SK-N-SH (cell line): ENCODE results near the gene HNRNPAB. TPM values are rescaled to one million over a fixed set of nuclear protein-coding genes. Genes with fewer than 3 reads are reported as not detected.

Experiments used
- CTCF ChIA-PET: fragments of 300-600, 350-600 bp; formaldehyde crosslinking; extraction: SDS; loops from one replicate; lab custom pipeline; 2021; lab: Yijun Ruan, JAX
- POLR2A ChIA-PET: fragments of 350-600 bp; sonication (Branson Sonifier 250); formaldehyde crosslinking; extraction: SDS; loops from one replicate; lab custom pipeline; 2020; ENCODE audit warnings: antibody characterized with exemption, inconsistent platforms; lab: Yijun Ruan, JAX
- DNase-seq: peaks from one replicate; pipeline ENCODE4 v3.0.0; 2012
- H2AFZ ChIP-seq: fragments of 200-600 bp; sonication (generic); 2 replicates; pipeline ENCODE4 v1.8.1; 2016; ENCODE audit warnings: antibody characterized with exemption, mild to moderate bottlenecking, low read depth
- H3F3A ChIP-seq: fragments of 200-600 bp; sonication (generic); replicated peaks from 2 replicates; pipeline ENCODE3; 2016; ENCODE audit warnings: antibody characterized with exemption, mild to moderate bottlenecking; ENCODE audit not compliant: insufficient read depth
- H3K27ac ChIP-seq, 2 experiments: fragments of 200-500 bp in 1 of 2; fragments of 200-600 bp in 1 of 2; sonication (Bioruptor generic) in 1 of 2; sonication (generic), shearing (Covaris generic) in 1 of 2; 2 replicates each; pipeline versions ENCODE4 v1.5.1 to v1.6.1; 2014 to 2016; ENCODE audit warnings: low read depth in 2 of 2, inconsistent platforms in 1 of 2, low read length in 1 of 2, mild to moderate bottlenecking in 1 of 2, mixed read lengths in 1 of 2
- H3K27me3 ChIP-seq: fragments of 200-600 bp; sonication (generic), shearing (Covaris generic); 2 replicates; pipeline ENCODE4 v1.6.1; 2016; ENCODE audit warnings: mixed run types; ENCODE audit not compliant: insufficient read depth
- H3K36me3 ChIP-seq, 2 experiments: fragments of 200-500 bp in 1 of 2; fragments of 200-600 bp in 1 of 2; sonication (Bioruptor generic) in 1 of 2; sonication (generic) in 1 of 2; replicated peaks in 1 of 2; 2 replicates each; pipeline versions ENCODE3 to v1.5.1; 2014 to 2016; ENCODE audit warnings: low read length in 1 of 2, mild to moderate bottlenecking in 1 of 2; ENCODE audit not compliant: insufficient read depth in 2 of 2, control insufficient read depth in 1 of 2
- H3K4me1 ChIP-seq, 2 experiments: fragments of 200-500 bp in 1 of 2; fragments of 200-600 bp in 1 of 2; sonication (Bioruptor generic) in 1 of 2; sonication (generic), shearing (Covaris generic) in 1 of 2; 2 replicates each; pipeline versions ENCODE4 v1.5.1 to v1.6.1; 2014 to 2016; ENCODE audit warnings: low read depth in 1 of 2, low read length in 1 of 2, mixed run types in 1 of 2; ENCODE audit not compliant: insufficient read depth in 2 of 2, control insufficient read depth in 1 of 2
- H3K4me2 ChIP-seq: fragments of 200-600 bp; sonication (generic), shearing (Covaris generic); 2 replicates; pipeline ENCODE4 v1.6.1; 2017; ENCODE audit warnings: mixed run types
- H3K4me3 ChIP-seq, 2 experiments: fragments of 200-500 bp in 1 of 2; fragments of 200-600 bp in 1 of 2; sonication (Bioruptor generic) in 1 of 2; sonication (generic), shearing (Covaris generic) in 1 of 2; 2 replicates each; pipeline versions ENCODE4 v1.5.1 to v1.8.1; 2014 to 2016; ENCODE audit warnings: low read depth in 2 of 2, inconsistent platforms in 1 of 2, low read length in 1 of 2, mild to moderate bottlenecking in 1 of 2, mixed read lengths in 1 of 2, moderate library complexity in 1 of 2
- H3K79me2 ChIP-seq: fragments of 200-600 bp; sonication (generic); 2 replicates; pipeline ENCODE4 v1.8.1; 2017; ENCODE audit warnings: mild to moderate bottlenecking; ENCODE audit not compliant: insufficient read depth
- H3K9ac ChIP-seq: fragments of 200-600 bp; sonication (generic); 2 replicates; pipeline ENCODE4 v1.6.1; 2017; ENCODE audit warnings: mixed run types
- H3K9me2 ChIP-seq: fragments of 200-600 bp; sonication (generic); 2 replicates; pipeline ENCODE4 v1.6.1; 2017; ENCODE audit warnings: mixed run types
- H3K9me3 ChIP-seq: fragments of 200-600 bp; sonication (generic); 2 replicates; pipeline ENCODE4 v1.6.1; 2017; ENCODE audit warnings: mixed run types, mild to moderate bottlenecking, moderate library complexity
- H4K20me1 ChIP-seq: fragments of 200-600 bp; sonication (generic); 2 replicates; pipeline ENCODE4 v1.6.1; 2017; ENCODE audit warnings: mild to moderate bottlenecking, mixed run types; ENCODE audit not compliant: insufficient read depth
- CHD2 ChIP-seq: fragments of 150-350 bp; IDR thresholded peaks from 2 replicates; pipeline ENCODE4 v1.6.1; 2018; ENCODE audit warnings: low read length; ENCODE audit not compliant: partially characterized antibody
- ELF1 ChIP-seq: IDR thresholded peaks from 2 replicates; pipeline ENCODE4 v1.4.0; 2012
- FOXJ3 ChIP-seq: sonication (generic); formaldehyde crosslinking; IDR thresholded peaks from 2 replicates; pipeline ENCODE4 v1.5.1; 2020; ENCODE audit warnings: mild to moderate bottlenecking, missing genetic modification reagents
- GATA2 ChIP-seq: sonication (generic); formaldehyde crosslinking; IDR thresholded peaks from 2 replicates; pipeline ENCODE4 v1.5.0; 2020; ENCODE audit warnings: mild to moderate bottlenecking, missing genetic modification reagents
- MXI1 ChIP-seq: IDR thresholded peaks from 2 replicates; pipeline ENCODE4 v1.6.1; 2012; ENCODE audit warnings: mild to moderate bottlenecking, low read depth, low read length, improper control_type of control experiment
- NFIC ChIP-seq: IDR thresholded peaks from 2 replicates; pipeline ENCODE4 v1.4.0; 2012; ENCODE audit warnings: borderline replicate concordance
- POLR2AphosphoS5 ChIP-seq: IDR thresholded peaks from 2 replicates; pipeline ENCODE4 v1.6.1; 2012; ENCODE audit warnings: low read depth, low read length
- RAD21 ChIP-seq: IDR thresholded peaks from 2 replicates; pipeline ENCODE4 v1.6.1; 2012; ENCODE audit warnings: mild to moderate bottlenecking, low read length
- TAF1 ChIP-seq: IDR thresholded peaks from 2 replicates; pipeline ENCODE4 v1.6.1; 2012; ENCODE audit warnings: low read depth, mild to moderate bottlenecking, low read length, moderate library complexity, borderline replicate concordance
- TEAD4 ChIP-seq: IDR thresholded peaks from 2 replicates; pipeline ENCODE4 v1.4.0; 2012; ENCODE audit warnings: mild to moderate bottlenecking, borderline replicate concordance; ENCODE audit not compliant: insufficient read depth
- WGBS: methylation state at CpG from one replicate; pipeline ENCODE4 v1.1.6; 2017; ENCODE audit warnings: low lambda C conversion rate; 5-methylcytosine and 5-hydroxymethylcytosine counted together
- polyA plus RNA-seq, 3 experiments: library from polyadenylated mRNA; depleted of rRNA; stranded (reverse); fragments of >200 nt; gene quantifications; 2 replicates each; pipeline ENCODE4 v1.2.3, GENCODE V29; 2012
- TF ChIP-seq, protein P1 (sequence below): fragments of 200-600 bp; sonication (generic); IDR thresholded peaks from 2 replicates; pipeline ENCODE4 v1.6.1; 2017; ENCODE audit warnings: antibody characterized with exemption, mild to moderate bottlenecking, moderate library complexity
- TF ChIP-seq, protein P2 (sequence below): IDR thresholded peaks from 2 replicates; pipeline ENCODE4 v1.6.1; 2012; ENCODE audit warnings: mild to moderate bottlenecking, low read depth, low read length, moderate library complexity
- TF ChIP-seq, protein P3 (sequence below): IDR thresholded peaks from 2 replicates; pipeline ENCODE4 v1.4.0; 2012; ENCODE audit warnings: low read depth, borderline replicate concordance

HNRNPAB gene
- polyA plus RNA-seq, 1 of the 3 experiments (the other 2 are of a cell fraction): 164 TPM

DNA sequence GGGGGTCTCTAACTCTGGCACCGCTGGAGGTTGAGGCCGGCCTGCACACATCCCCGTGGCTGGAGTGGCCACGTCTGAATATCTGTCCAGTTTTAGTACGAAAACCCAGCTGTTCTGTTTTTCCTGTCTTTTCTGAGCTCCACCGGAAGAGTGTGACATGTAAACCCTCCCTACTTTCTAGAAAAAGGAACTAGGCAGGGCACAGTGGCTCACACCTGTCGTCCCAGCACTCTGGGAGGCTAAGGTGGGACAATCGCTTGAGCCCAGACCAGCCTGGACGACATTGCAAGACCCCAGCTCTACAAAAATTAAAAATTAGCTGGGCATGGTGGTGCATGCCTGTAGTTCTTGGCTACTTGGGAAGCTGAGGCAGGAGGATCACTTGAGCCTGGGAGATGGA is 36.4 kb downstream of the HNRNPAB start:
- Histone ChIP-seq H3K9me3 (no peaks in the 10 kb centered on the region), H2AFZ (no peak overlapping the region)
- TF ChIP-seq CHD2 (no peak), FOXJ3 (no peak), GATA2 (no peak), POLR2AphosphoS5 (no peak), NFIC (no peak), TAF1 (no peak), ELF1 (no peak), RAD21 (no peak), MXI1 (no peak), TEAD4 (no peak)
- TF ChIP-seq, protein P1, sequence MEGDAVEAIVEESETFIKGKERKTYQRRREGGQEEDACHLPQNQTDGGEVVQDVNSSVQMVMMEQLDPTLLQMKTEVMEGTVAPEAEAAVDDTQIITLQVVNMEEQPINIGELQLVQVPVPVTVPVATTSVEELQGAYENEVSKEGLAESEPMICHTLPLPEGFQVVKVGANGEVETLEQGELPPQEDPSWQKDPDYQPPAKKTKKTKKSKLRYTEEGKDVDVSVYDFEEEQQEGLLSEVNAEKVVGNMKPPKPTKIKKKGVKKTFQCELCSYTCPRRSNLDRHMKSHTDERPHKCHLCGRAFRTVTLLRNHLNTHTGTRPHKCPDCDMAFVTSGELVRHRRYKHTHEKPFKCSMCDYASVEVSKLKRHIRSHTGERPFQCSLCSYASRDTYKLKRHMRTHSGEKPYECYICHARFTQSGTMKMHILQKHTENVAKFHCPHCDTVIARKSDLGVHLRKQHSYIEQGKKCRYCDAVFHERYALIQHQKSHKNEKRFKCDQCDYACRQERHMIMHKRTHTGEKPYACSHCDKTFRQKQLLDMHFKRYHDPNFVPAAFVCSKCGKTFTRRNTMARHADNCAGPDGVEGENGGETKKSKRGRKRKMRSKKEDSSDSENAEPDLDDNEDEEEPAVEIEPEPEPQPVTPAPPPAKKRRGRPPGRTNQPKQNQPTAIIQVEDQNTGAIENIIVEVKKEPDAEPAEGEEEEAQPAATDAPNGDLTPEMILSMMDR: no peak
- TF ChIP-seq, protein P2, sequence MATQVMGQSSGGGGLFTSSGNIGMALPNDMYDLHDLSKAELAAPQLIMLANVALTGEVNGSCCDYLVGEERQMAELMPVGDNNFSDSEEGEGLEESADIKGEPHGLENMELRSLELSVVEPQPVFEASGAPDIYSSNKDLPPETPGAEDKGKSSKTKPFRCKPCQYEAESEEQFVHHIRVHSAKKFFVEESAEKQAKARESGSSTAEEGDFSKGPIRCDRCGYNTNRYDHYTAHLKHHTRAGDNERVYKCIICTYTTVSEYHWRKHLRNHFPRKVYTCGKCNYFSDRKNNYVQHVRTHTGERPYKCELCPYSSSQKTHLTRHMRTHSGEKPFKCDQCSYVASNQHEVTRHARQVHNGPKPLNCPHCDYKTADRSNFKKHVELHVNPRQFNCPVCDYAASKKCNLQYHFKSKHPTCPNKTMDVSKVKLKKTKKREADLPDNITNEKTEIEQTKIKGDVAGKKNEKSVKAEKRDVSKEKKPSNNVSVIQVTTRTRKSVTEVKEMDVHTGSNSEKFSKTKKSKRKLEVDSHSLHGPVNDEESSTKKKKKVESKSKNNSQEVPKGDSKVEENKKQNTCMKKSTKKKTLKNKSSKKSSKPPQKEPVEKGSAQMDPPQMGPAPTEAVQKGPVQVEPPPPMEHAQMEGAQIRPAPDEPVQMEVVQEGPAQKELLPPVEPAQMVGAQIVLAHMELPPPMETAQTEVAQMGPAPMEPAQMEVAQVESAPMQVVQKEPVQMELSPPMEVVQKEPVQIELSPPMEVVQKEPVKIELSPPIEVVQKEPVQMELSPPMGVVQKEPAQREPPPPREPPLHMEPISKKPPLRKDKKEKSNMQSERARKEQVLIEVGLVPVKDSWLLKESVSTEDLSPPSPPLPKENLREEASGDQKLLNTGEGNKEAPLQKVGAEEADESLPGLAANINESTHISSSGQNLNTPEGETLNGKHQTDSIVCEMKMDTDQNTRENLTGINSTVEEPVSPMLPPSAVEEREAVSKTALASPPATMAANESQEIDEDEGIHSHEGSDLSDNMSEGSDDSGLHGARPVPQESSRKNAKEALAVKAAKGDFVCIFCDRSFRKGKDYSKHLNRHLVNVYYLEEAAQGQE: no peak
- TF ChIP-seq, protein P3, sequence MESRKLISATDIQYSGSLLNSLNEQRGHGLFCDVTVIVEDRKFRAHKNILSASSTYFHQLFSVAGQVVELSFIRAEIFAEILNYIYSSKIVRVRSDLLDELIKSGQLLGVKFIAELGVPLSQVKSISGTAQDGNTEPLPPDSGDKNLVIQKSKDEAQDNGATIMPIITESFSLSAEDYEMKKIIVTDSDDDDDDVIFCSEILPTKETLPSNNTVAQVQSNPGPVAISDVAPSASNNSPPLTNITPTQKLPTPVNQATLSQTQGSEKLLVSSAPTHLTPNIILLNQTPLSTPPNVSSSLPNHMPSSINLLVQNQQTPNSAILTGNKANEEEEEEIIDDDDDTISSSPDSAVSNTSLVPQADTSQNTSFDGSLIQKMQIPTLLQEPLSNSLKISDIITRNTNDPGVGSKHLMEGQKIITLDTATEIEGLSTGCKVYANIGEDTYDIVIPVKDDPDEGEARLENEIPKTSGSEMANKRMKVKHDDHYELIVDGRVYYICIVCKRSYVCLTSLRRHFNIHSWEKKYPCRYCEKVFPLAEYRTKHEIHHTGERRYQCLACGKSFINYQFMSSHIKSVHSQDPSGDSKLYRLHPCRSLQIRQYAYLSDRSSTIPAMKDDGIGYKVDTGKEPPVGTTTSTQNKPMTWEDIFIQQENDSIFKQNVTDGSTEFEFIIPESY: no peak
- TF ChIP-seq, all 33 proteins: peak for 0
- Histone ChIP-seq H3K27me3 (no peaks in the 10 kb centered on the region), H3K9me2 (no peaks in the 10 kb centered on the region), H3K4me1 (peaks cover 0 to 29% of the 10 kb centered on the region in 2 experiments; a peak in 1 of 4 replicates), H3K4me3 (no peak overlapping the region), H3K27ac (no peak overlapping the region), H3K9ac (no peak overlapping the region), H3K36me3 (no peaks in the 10 kb centered on the region), H4K20me1 (no peaks in the 10 kb centered on the region), H3K79me2 (no peaks in the 10 kb centered on the region), H3K4me2 (no peak overlapping the region), H3F3A (no peaks in the 10 kb centered on the region)
- POLR2A ChIA-PET: interaction anchor here (1.5 kb wide), 1 partner anchor 9 kb away, joined by 3 read pairs; no protein-coding TSS in a partner anchor
- 61% methylated on average over 9 of the region's 9 CpGs for WGBS
- no peak for DNase-seq
- CTCF ChIA-PET: interaction anchor here (12.2 kb wide), 1 partner anchor 351 kb away, joined by 147 read pairs; the partner anchor contains the start of gene COL23A1
